ENCODE data around the gene BBIP1. TPM values are rescaled to one million over a fixed set of nuclear protein-coding genes. Genes with fewer than 3 reads are reported as not detected.

Gene BBIP1
- total and polyA plus RNA-seq, 9 of the 15 experiments (the other 6 are each of a cell fraction or from before 2014, with no cell fraction given): 5.2 to 31.0 (median 19.4) TPM

DNA sequence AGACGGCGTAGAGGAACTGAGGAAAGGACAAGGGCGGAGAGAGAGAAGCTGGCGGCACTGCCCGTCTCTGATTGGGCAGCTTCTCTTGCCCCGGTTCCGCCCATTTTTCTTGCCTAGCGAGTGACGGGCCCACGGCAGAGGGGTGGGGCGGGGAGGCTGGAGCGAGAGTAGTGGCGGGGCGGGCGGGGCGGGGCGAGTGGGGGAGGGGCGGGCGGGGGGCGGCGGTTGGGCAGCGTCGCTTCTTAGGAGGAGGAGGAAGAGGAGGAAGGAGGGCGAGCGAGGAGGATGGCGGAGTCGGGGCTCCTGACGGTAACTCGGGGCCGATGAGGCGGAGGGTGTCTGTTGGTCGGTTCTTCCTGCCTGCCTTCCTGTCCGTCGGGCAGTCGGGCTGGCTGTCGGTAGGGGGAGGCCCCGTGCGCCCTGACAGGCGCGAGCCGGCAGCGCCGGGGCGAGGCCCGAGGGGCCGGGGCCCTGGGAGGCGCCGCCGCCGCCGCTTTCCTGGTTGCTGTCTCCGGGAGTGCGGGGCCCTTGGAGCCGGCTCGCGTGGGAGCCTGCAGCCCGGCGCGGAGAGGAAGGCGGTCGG, 460 bp upstream of the BBIP1 start, which contains the start of gene SHOC2:
SHOC2 (plus strand) TSS at position 256 of the 583 bp plus-strand sequence. CDS start 44,755 bp downstream, outside the sequence.
- FAIRE-seq (no peak), ATAC-seq (peak; percentile 48), DNase-seq (ENCODE audit: extremely low read depth in 1 of 4, low spot score in 3 of 4) (peak; percentile 82 to 98 (median 87))
- WGBS (ENCODE audit: insufficient coverage, low coverage, missing lambda C conversion rate): 5% methylated on average over 11 of the region's 61 CpGs
- Histone ChIP-seq H3K9me3 (replicated peaks; ENCODE audit: control insufficient read depth, insufficient read depth, low read depth, low read length) (no peaks in the 10 kb centered on the region), H3K27me3 (ENCODE audit: control insufficient read depth in 2 of 2, insufficient read depth in 2 of 2, low read length in 2 of 2) (no peaks in the 10 kb centered on the region), H3K4me3 (peak within 1 kb of the TSS; percentile 90), H3K79me2 (ENCODE audit: control insufficient read depth, insufficient read depth, low read length) (peaks cover 53% of the 10 kb centered on the region), H3K4me2 (ENCODE audit: insufficient read depth, low read length) (peak within 1 kb of the TSS; percentile 95), H3K9me1 (ENCODE audit: control insufficient read depth, insufficient read depth, low read length) (no peaks in the 10 kb centered on the region), H3K36me3 (ENCODE audit: control insufficient read depth, insufficient read depth, low read length) (no peaks in the 10 kb centered on the region), H3K4me1 (replicated peaks in 1 of 2; ENCODE audit: control insufficient read depth in 2 of 2, insufficient read depth in 2 of 2, low read length in 2 of 2) (peaks cover 0 to 18% of the 10 kb centered on the region in 2 experiments; a peak in 2 of 5 replicates), H4K20me1 (replicated peaks; ENCODE audit: control insufficient read depth, insufficient read depth, low read length) (no peaks in the 10 kb centered on the region), H2AFZ (ENCODE audit: low read depth, low read length) (peak within 1 kb of the TSS; percentile 99), H3K27ac (ENCODE audit: extremely low read depth, low read depth, low read length) (peak within 1 kb of the TSS; percentile 99), H3K9ac (ENCODE audit: insufficient read depth in 1 of 2, low read depth in 2 of 2, low read length in 2 of 2) (peak within 1 kb of the TSS; percentile 95 to 98)
- ChIA-PET POLR2A (interaction anchor here (0.6 to 2.4 kb wide), 9 partner anchors 9 to 1115 kb away, joined by 3 to 16 read pairs (median 4); no protein-coding TSS in a partner anchor), CTCF (ENCODE audit: low intra/inter-chr PET ratio) (no interaction called here)
- no TSS peak for BruUV-seq (replicated peaks)
- intact Hi-C loops (cut with micrococcal nuclease): no loop called here
- in situ Hi-C loops (cut with MboI): no loop called here
- TF ChIP-seq RB1 (IDR thresholded peaks at IDR 0.05; ENCODE audit: low read depth) (peak; percentile 41; the same call in 1 of the 2 replicates), MTA3 (IDR thresholded peaks at IDR 0.05; ENCODE audit: borderline replicate concordance) (no peak), SUPT5H (IDR thresholded peaks at IDR 0.05) (peak; percentile 14; the same call in 1 of the 2 replicates), HMGN3 (IDR thresholded peaks at IDR 0.05; ENCODE audit: borderline replicate concordance, extremely low read depth, insufficient read length, low read depth, low read length) (peak; percentile 25), ZNF175 (CRISPR knock-in tag; IDR thresholded peaks at IDR 0.05; ENCODE audit: low read depth) (no peak), CTCF (IDR thresholded peaks at IDR 0.05 in 2 of 3, conservative IDR thresholded peaks at IDR 0.05 in 1 of 3; ENCODE audit: insufficient read depth in 2 of 3, low read depth in 1 of 3, low read length in 3 of 3) (peak; percentile 14 to 23 (median 21); a peak in 2 of 6 replicates), ZNF318 (IDR thresholded peaks at IDR 0.05; ENCODE audit: borderline replicate concordance in 1 of 2, low read depth in 1 of 2) (no peak)
- TF ChIP-seq, protein P1, sequence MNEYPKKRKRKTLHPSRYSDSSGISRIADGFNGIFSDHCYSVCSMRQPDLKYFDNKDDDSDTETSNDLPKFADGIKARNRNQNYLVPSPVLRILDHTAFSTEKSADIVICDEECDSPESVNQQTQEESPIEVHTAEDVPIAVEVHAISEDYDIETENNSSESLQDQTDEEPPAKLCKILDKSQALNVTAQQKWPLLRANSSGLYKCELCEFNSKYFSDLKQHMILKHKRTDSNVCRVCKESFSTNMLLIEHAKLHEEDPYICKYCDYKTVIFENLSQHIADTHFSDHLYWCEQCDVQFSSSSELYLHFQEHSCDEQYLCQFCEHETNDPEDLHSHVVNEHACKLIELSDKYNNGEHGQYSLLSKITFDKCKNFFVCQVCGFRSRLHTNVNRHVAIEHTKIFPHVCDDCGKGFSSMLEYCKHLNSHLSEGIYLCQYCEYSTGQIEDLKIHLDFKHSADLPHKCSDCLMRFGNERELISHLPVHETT (CRISPR knock-in tag; conservative IDR thresholded peaks at IDR 0.05 in 1 of 2, IDR thresholded peaks at IDR 0.05 in 1 of 2): peak in 1 of 2 experiments; percentile 40; a peak in 1 of 4 replicates

Data from K562 (cell line).